GM12878 (cell line): ENCODE data around the gene SNF8. TPM values are rescaled to one million over a fixed set of nuclear protein-coding genes. Genes with fewer than 3 reads are reported as not detected.

ENCODE experiments used
- CBX3 ChIP-seq: fragments of 200-600 bp; sonication (generic); IDR thresholded peaks from 2 replicates; pipeline ENCODE4 v1.6.1; 2016; ENCODE audit warnings: low read depth, borderline replicate concordance
- CHD4 ChIP-seq: fragments of 200-600 bp; sonication (generic); IDR thresholded peaks from 2 replicates; pipeline ENCODE4 v1.6.1; 2016; ENCODE audit warnings: mild to moderate bottlenecking
- E2F4 ChIP-seq: IDR thresholded peaks from 2 replicates; pipeline ENCODE4 v1.6.1; 2012; ENCODE audit warnings: low read depth, low read length, improper control_type of control experiment
- EP300 ChIP-seq, 2 experiments: fragments of 150-350 bp in 1 of 2; IDR thresholded peaks; 2 replicates each; pipeline ENCODE4 v1.6.1; 2011 to 2012; ENCODE audit warnings: low read depth in 2 of 2, low read length in 2 of 2, borderline replicate concordance in 1 of 2, improper control_type of control experiment in 1 of 2, inconsistent platforms in 1 of 2; ENCODE audit not compliant: control insufficient read depth in 1 of 2
- FOXK2 ChIP-seq: fragments of 450-650 bp; IDR thresholded peaks from 2 replicates; pipeline ENCODE4 v1.6.1; 2017; ENCODE audit warnings: mild to moderate bottlenecking, moderate library complexity
- HDAC2 ChIP-seq: fragments of 200-600 bp; sonication (generic); IDR thresholded peaks from 2 replicates; pipeline ENCODE4 v1.6.1; 2017
- NFIC ChIP-seq: IDR thresholded peaks from 2 replicates; pipeline ENCODE4 v1.6.1; 2012; ENCODE audit warnings: low read depth, mild to moderate bottlenecking, inconsistent platforms, low read length, moderate library complexity
- RBBP5 ChIP-seq: fragments of 200-600 bp; sonication (generic); conservative IDR thresholded peaks from 2 replicates; pipeline ENCODE4 v1.6.1; 2016
- RELA ChIP-seq: fragments of 450-650 bp; IDR thresholded peaks from 2 replicates; pipeline ENCODE4 v1.8.0; 2014; ENCODE audit warnings: borderline replicate concordance; ENCODE audit not compliant: partially characterized antibody
- SMAD5 ChIP-seq: IDR thresholded peaks from 2 replicates; pipeline ENCODE4 v1.6.1; 2016; ENCODE audit warnings: antibody characterized with exemption, low read depth
- SMC3 ChIP-seq: IDR thresholded peaks from 2 replicates; pipeline ENCODE4 v1.6.1; 2011; ENCODE audit warnings: low read length, improper control_type of control experiment, borderline replicate concordance
- SPI1 ChIP-seq: IDR thresholded peaks from 2 replicates; pipeline ENCODE4 v1.6.1; 2011; ENCODE audit warnings: low read depth, mild to moderate bottlenecking, low read length, moderate library complexity, borderline replicate concordance; ENCODE audit not compliant: insufficient read depth
- TAF1 ChIP-seq: IDR thresholded peaks from 2 replicates; pipeline ENCODE4 v1.6.1; 2011; ENCODE audit warnings: mild to moderate bottlenecking, low read depth, low read length, borderline replicate concordance
- TCF7 ChIP-seq: IDR thresholded peaks from 2 replicates; pipeline ENCODE4 v1.6.1; 2014; ENCODE audit warnings: antibody characterized with exemption, borderline replicate concordance
- USF2 ChIP-seq: IDR thresholded peaks from 2 replicates; pipeline ENCODE4 v1.6.1; 2011; ENCODE audit warnings: low read depth, low read length, improper control_type of control experiment, borderline replicate concordance
- ZBED1 ChIP-seq: IDR thresholded peaks from 2 replicates; pipeline ENCODE4 v1.6.1; 2016; ENCODE audit warnings: borderline replicate concordance
- ZBTB40 ChIP-seq: fragments of 450-650 bp; IDR thresholded peaks from 2 replicates; pipeline ENCODE4 v1.6.1; 2016; ENCODE audit warnings: mild to moderate bottlenecking, moderate library complexity, borderline replicate concordance
- ZNF384 ChIP-seq: IDR thresholded peaks from 2 replicates; pipeline ENCODE4 v1.6.1; 2012; ENCODE audit warnings: low read depth, mild to moderate bottlenecking, low read length, improper control_type of control experiment, borderline replicate concordance
- ZNF622 ChIP-seq: fragments of 450-650 bp; IDR thresholded peaks from 2 replicates; pipeline ENCODE4 v1.6.1; 2017; ENCODE audit warnings: mild to moderate bottlenecking, inconsistent platforms
- ZNF687 ChIP-seq: fragments of 450-650 bp; IDR thresholded peaks from 2 replicates; pipeline ENCODE4 v1.6.1; 2017; ENCODE audit warnings: mild to moderate bottlenecking, moderate library complexity
- ZSCAN29 ChIP-seq: fragments of 450-650 bp; IDR thresholded peaks from 2 replicates; pipeline ENCODE4 v1.6.1; 2017; ENCODE audit warnings: mild to moderate bottlenecking, moderate library complexity
- polyA plus RNA-seq, 11 experiments: library from polyadenylated mRNA; depleted of rRNA in 4 of 11; unstranded in 6 of 11; stranded (reverse) in 5 of 11; fragments of >200 nt; fragmentation: Nextera tagmentation in 4 of 11; fragmentation: Illumina TruSeq in 1 of 11; extraction: Ambion mirVana in 4 of 11; extraction: Trizol in 1 of 11; gene quantifications; 1 replicate in 1 of 11; 2 replicates in 10 of 11; pipeline versions ENCODE4 v1.2.1 to v1.2.3, GENCODE V29; 2011 to 2016; ENCODE audit warnings: inconsistent platforms in 2 of 11, missing spikeins in 2 of 11, low read depth in 1 of 11
- total RNA-seq, 4 experiments: library from RNA; depleted of rRNA in 3 of 4; stranded (reverse); fragments of >200 nt in 3 of 4; fragmentation: Illumina TruSeq in 1 of 4; extraction: Trizol in 1 of 4; gene quantifications; 2 replicates each; pipeline versions ENCODE4 v1.2.1 to v1.2.3, GENCODE V29; 2013 to 2021

The SNF8 gene
- total and polyA plus RNA-seq, 10 of the 15 experiments (the other 5 are each of a cell fraction or from before 2014, with no cell fraction given) = 6.1 to 228 (median 95.6) TPM

GRCh38 chr17:48944515-48945260 is at the start of gene SNF8 (continued):
- peak; percentile 86; the same call in 1 of the 2 replicates for TF ChIP-seq ZNF687
- no peak for TF ChIP-seq CHD4
- no peak for TF ChIP-seq FOXK2
- no peak for TF ChIP-seq ZNF622
- TF ChIP-seq HDAC2 = no peak
- TF ChIP-seq SMAD5 = peak; percentile 94
- peak; percentile 24; the same call in 1 of the 2 replicates for TF ChIP-seq SPI1
- TF ChIP-seq E2F4 = no peak; the same call in 1 of the 2 replicates
- TF ChIP-seq RBBP5 = no peak
- TF ChIP-seq EP300 (IDR thresholded peaks at IDR 0.05; ENCODE audit: borderline replicate concordance in 1 of 2, control insufficient read depth in 1 of 2, low read depth in 2 of 2, low read length in 2 of 2) = no peak
- TF ChIP-seq TAF1 = peak; percentile 65; the same call in 1 of the 2 replicates
- no peak; the same call in 1 of the 2 replicates for TF ChIP-seq USF2
- TF ChIP-seq ZNF384 = no peak
- no peak for TF ChIP-seq TCF7
- no peak for TF ChIP-seq ZBED1
- TF ChIP-seq CBX3 = no peak
- TF ChIP-seq NFIC = no peak
- TF ChIP-seq RELA = peak; percentile 19
- TF ChIP-seq ZSCAN29 = no peak
- TF ChIP-seq SMC3 = no peak
- TF ChIP-seq ZBTB40 = peak; percentile 93
